ENCODE data around the gene RUFY2. TPM values are rescaled to one million over a fixed set of nuclear protein-coding genes. Genes with fewer than 3 reads are reported as not detected.
"Not testable (repeated sequence)": the region's sequence is repeated elsewhere in the genome, so short reads cannot be mapped to it uniquely, and the experiment has no call there.

The RUFY2 gene
- 10 to 100 TPM; 18.0 to 53.6 (median 29.0) TPM for total RNA-seq

GRCh38 chr10:68406815-68407548, at the start of gene RUFY2:
Gene RUFY2 (minus strand): TSS chr10:68407277. CDS start chr10:68407189, 88 bp downstream.
- TF ChIP-seq CTCF (IDR thresholded peaks at IDR 0.05) (peak; percentile 54 to 97 (median 90)), POLR2A (IDR thresholded peaks at IDR 0.05) (peak; percentile 45 to 55)
- no peaks in the 10 kb centered on the region for H3K9me3 ChIP-seq
- H3K27ac ChIP-seq = peak within 1 kb of the TSS; percentile 81 to 93 (median 85)
- peak; percentile 75 to 89 (median 87) for DNase-seq
- no peaks in the 10 kb centered on the region for H3K27me3 ChIP-seq
- H3K4me1 ChIP-seq = no peaks in the 10 kb centered on the region
- peak within 1 kb of the TSS; percentile 80 to 98 (median 97) for H3K4me3 ChIP-seq
- H3K36me3 ChIP-seq = no peaks in the 10 kb centered on the region

- not testable (repeated sequence) for H3K36me3 ChIP-seq, H3K27me3 ChIP-seq, H3K4me1 ChIP-seq, DNase-seq, H3K4me3 ChIP-seq, H3K9me3 ChIP-seq, H3K27ac ChIP-seq
These were observed 42.6 kb upstream of the RUFY2 start for GRCh38 chr10:68449698-68450097.

GRCh38 chr10:68446179-68446578, 39.1 kb upstream of the RUFY2 start:
- no peaks in the 10 kb centered on the region for H3K4me1 ChIP-seq
- H3K36me3 ChIP-seq = no peaks in the 10 kb centered on the region
- no peak overlapping the region for H3K27ac ChIP-seq
- TF ChIP-seq CTCF (IDR thresholded peaks at IDR 0.05) (no peak), POLR2A (IDR thresholded peaks at IDR 0.05) (no peak)
- DNase-seq = no peak
- H3K27me3 ChIP-seq = no peaks in the 10 kb centered on the region
- H3K4me3 ChIP-seq = no peak overlapping the region
- no peaks in the 10 kb centered on the region for H3K9me3 ChIP-seq

- no peaks in the 10 kb centered on the region for H3K36me3 ChIP-seq
- no peaks in the 10 kb centered on the region for H3K9me3 ChIP-seq
- no peak overlapping the region for H3K27ac ChIP-seq
- DNase-seq = no peak
- TF ChIP-seq CTCF (IDR thresholded peaks at IDR 0.05) (no peak), POLR2A (IDR thresholded peaks at IDR 0.05) (no peak)
- H3K4me1 ChIP-seq = no peaks in the 10 kb centered on the region
- H3K27me3 ChIP-seq = no peaks in the 10 kb centered on the region
- no peak overlapping the region for H3K4me3 ChIP-seq
These were observed 35.9 kb upstream of the RUFY2 start for GRCh38 chr10:68442971-68443370.

GRCh38 chr10:68440898-68441297, 33.8 kb upstream of the RUFY2 start:
- Histone ChIP-seq H3K4me1 (no peaks in the 10 kb centered on the region), H3K27ac (no peak overlapping the region), H3K36me3 (no peaks in the 10 kb centered on the region), H3K4me3 (no peak overlapping the region), H3K9me3 (no peaks in the 10 kb centered on the region), H3K27me3 (no peaks in the 10 kb centered on the region)
- DNase-seq = no peak
- no peak for TF ChIP-seq POLR2A (IDR thresholded peaks at IDR 0.05)
- no peak for TF ChIP-seq CTCF (IDR thresholded peaks at IDR 0.05)

GRCh38 chr10:68435803-68436202, 28.7 kb upstream of the RUFY2 start:
- TF ChIP-seq POLR2A (IDR thresholded peaks at IDR 0.05) = no peak
- no peak for TF ChIP-seq CTCF (IDR thresholded peaks at IDR 0.05)
- H3K4me1 ChIP-seq = no peaks in the 10 kb centered on the region
- H3K27me3 ChIP-seq = no peaks in the 10 kb centered on the region
- H3K27ac ChIP-seq = no peak overlapping the region
- no peaks in the 10 kb centered on the region for H3K36me3 ChIP-seq
- no peak for DNase-seq
- no peaks in the 10 kb centered on the region for H3K9me3 ChIP-seq
- H3K4me3 ChIP-seq = no peak overlapping the region

Measured in Peyer's patch (tissue), 4 donors.